Neutrophil (primary cell): ENCODE results near the gene ATP13A2.

Experiments used
- H3K27ac ChIP-seq: fragments of 200-600 bp; sonication (generic); 2 replicates; pipeline ENCODE4 v1.5.1; 2016; ENCODE audit warnings: mild to moderate bottlenecking, moderate library complexity
- H3K27me3 ChIP-seq: fragments of 200-600 bp; sonication (generic); 2 replicates; pipeline ENCODE4 v1.6.0; 2016; ENCODE audit warnings: mild to moderate bottlenecking
- H3K36me3 ChIP-seq: fragments of 200-600 bp; sonication (generic); 2 replicates; pipeline ENCODE4 v1.5.1; 2017
- H3K4me1 ChIP-seq, 2 experiments: fragments of 200-600 bp in 1 of 2; sonication (generic) in 1 of 2; 1 replicate in 1 of 2; 2 replicates in 1 of 2; pipeline versions ENCODE4 v1.5.1 to v1.6.1; 2013 to 2016; ENCODE audit warnings: low read depth in 1 of 2, low read length in 1 of 2, mild to moderate bottlenecking in 1 of 2, moderate library complexity in 1 of 2; ENCODE audit not compliant: control insufficient read depth in 1 of 2, insufficient read depth in 1 of 2
- H3K4me3 ChIP-seq, 2 experiments: fragments of 200-600 bp in 1 of 2; sonication (generic) in 1 of 2; 1 replicate in 1 of 2; 2 replicates in 1 of 2; pipeline ENCODE4 v1.5.1; 2013 to 2016; ENCODE audit warnings: low read depth in 1 of 2, low read length in 1 of 2, mild to moderate bottlenecking in 1 of 2, moderate library complexity in 1 of 2
- H3K9me3 ChIP-seq: fragments of 200-600 bp; sonication (generic); 2 replicates; pipeline ENCODE4 v1.5.1; 2016
- CTCF ChIP-seq: fragments of 200-600 bp; sonication (generic); IDR thresholded peaks from 2 replicates; pipeline ENCODE4 v1.5.1; 2016; ENCODE audit warnings: antibody characterized with exemption

Gene ATP13A2

GRCh38 chr1:16993521-16994038 lies 18.1 kb downstream of the ATP13A2 start:
- H3K4me1 ChIP-seq = no peaks in the 10 kb centered on the region
- H3K27ac ChIP-seq = no peak overlapping the region
- no peak for TF ChIP-seq CTCF
- no peak overlapping the region for H3K4me3 ChIP-seq
- peaks cover 98% of the 10 kb centered on the region for H3K36me3 ChIP-seq
- H3K27me3 ChIP-seq = no peaks in the 10 kb centered on the region
- no peaks in the 10 kb centered on the region for H3K9me3 ChIP-seq

- TF ChIP-seq CTCF = no peak
- Histone ChIP-seq H3K4me3 (no peak overlapping the region), H3K4me1 (no peaks in the 10 kb centered on the region), H3K27ac (no peak overlapping the region), H3K36me3 (peaks cover 98% of the 10 kb centered on the region), H3K27me3 (no peaks in the 10 kb centered on the region), H3K9me3 (no peaks in the 10 kb centered on the region)
Observed at GRCh38 chr1:16992675-16993074, 19.1 kb downstream of the ATP13A2 start.

GRCh38 chr1:16992102-16992501 lies 19.6 kb downstream of the ATP13A2 start:
- no peak for TF ChIP-seq CTCF
- H3K27me3 ChIP-seq = no peaks in the 10 kb centered on the region
- H3K9me3 ChIP-seq = no peaks in the 10 kb centered on the region
- H3K27ac ChIP-seq = no peak overlapping the region
- peaks cover 98% of the 10 kb centered on the region for H3K36me3 ChIP-seq
- H3K4me3 ChIP-seq = no peak overlapping the region
- H3K4me1 ChIP-seq = no peaks in the 10 kb centered on the region

GRCh38 chr1:16991571-16991970 lies 20.2 kb downstream of the ATP13A2 start:
- Histone ChIP-seq H3K4me3 (no peak overlapping the region), H3K4me1 (no peaks in the 10 kb centered on the region), H3K27me3 (no peaks in the 10 kb centered on the region), H3K36me3 (peaks cover 98% of the 10 kb centered on the region), H3K9me3 (no peaks in the 10 kb centered on the region), H3K27ac (no peak overlapping the region)
- no peak for TF ChIP-seq CTCF

GRCh38 chr1:16989676-16990391 lies 21.9 kb downstream of the ATP13A2 start:
- Histone ChIP-seq H3K9me3 (no peaks in the 10 kb centered on the region), H3K27ac (no peak overlapping the region), H3K4me3 (no peak overlapping the region), H3K4me1 (no peaks in the 10 kb centered on the region), H3K36me3 (peaks cover 96% of the 10 kb centered on the region), H3K27me3 (no peaks in the 10 kb centered on the region)
- no peak for TF ChIP-seq CTCF
